Activated naive CD4-positive, alpha-beta T cell treated with anti-CD3 and anti-CD28 coated beads, Interleukin-2, amount 50 U/mL, for 24 hours (primary cell): ENCODE measurements around the gene RRP8.
A peak's percentile ranks its signal among the peaks of the same experiment; 100 is the strongest.

Experiments used
- H3K27ac Mint-ChIP-seq: one replicate; pipeline ENCODE4 v1.8.0; 2021; ENCODE audit warnings: mild to moderate bottlenecking, mixed read lengths
- H3K27me3 Mint-ChIP-seq: one replicate; pipeline ENCODE4 v1.8.0; 2021; ENCODE audit warnings: mixed read lengths
- H3K36me3 Mint-ChIP-seq: one replicate; pipeline ENCODE4 v1.8.0; 2021; ENCODE audit warnings: mixed read lengths
- H3K4me1 Mint-ChIP-seq: one replicate; pipeline ENCODE4 v1.8.0; 2021; ENCODE audit warnings: mixed read lengths
- H3K4me3 Mint-ChIP-seq: one replicate; pipeline ENCODE4 v1.8.0; 2021; ENCODE audit warnings: mild to moderate bottlenecking, mixed read lengths
- H3K9me3 Mint-ChIP-seq: one replicate; pipeline ENCODE4 v1.8.0; 2021; ENCODE audit warnings: mixed read lengths

The RRP8 gene

DNA sequence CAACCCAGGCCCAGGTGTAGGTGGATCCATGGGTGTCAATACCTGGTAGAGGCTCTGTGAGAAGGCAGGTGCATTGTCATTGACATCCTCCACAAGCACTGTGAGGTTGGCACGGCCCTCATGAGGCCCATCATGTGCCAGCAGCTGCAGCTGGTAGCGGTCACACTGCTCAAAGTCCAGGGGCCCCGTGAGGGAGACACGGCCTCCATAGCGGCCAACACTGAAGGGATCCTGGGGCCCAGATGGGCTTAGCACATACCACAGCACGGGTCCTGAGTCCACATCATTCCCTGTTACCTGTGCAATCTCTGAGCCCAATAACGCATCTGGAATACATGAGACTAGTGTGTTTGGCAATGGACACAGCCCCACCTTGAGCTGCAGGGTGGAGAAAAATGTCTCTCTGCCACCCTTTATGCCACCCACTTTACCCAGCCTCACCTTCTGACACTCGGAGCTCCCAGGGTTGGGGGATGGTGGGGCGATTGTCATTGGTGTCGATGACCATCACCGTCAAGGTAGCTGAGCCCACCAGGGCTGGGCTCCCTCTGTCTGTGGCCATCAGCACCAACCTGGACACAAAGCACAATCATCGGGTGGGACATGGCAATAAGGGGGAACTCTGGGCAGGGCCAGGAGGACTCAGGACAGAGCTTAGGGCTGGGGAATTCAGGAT, 21.9 kb upstream of the RRP8 start:
- no peak overlapping the region for H3K27ac Mint-ChIP-seq
- H3K4me1 Mint-ChIP-seq: peaks cover 22% of the 10 kb centered on the region
- no peaks in the 10 kb centered on the region for H3K27me3 Mint-ChIP-seq
- H3K9me3 Mint-ChIP-seq: no peaks in the 10 kb centered on the region
- no peak overlapping the region for H3K4me3 Mint-ChIP-seq
- no peaks in the 10 kb centered on the region for H3K36me3 Mint-ChIP-seq

DNA sequence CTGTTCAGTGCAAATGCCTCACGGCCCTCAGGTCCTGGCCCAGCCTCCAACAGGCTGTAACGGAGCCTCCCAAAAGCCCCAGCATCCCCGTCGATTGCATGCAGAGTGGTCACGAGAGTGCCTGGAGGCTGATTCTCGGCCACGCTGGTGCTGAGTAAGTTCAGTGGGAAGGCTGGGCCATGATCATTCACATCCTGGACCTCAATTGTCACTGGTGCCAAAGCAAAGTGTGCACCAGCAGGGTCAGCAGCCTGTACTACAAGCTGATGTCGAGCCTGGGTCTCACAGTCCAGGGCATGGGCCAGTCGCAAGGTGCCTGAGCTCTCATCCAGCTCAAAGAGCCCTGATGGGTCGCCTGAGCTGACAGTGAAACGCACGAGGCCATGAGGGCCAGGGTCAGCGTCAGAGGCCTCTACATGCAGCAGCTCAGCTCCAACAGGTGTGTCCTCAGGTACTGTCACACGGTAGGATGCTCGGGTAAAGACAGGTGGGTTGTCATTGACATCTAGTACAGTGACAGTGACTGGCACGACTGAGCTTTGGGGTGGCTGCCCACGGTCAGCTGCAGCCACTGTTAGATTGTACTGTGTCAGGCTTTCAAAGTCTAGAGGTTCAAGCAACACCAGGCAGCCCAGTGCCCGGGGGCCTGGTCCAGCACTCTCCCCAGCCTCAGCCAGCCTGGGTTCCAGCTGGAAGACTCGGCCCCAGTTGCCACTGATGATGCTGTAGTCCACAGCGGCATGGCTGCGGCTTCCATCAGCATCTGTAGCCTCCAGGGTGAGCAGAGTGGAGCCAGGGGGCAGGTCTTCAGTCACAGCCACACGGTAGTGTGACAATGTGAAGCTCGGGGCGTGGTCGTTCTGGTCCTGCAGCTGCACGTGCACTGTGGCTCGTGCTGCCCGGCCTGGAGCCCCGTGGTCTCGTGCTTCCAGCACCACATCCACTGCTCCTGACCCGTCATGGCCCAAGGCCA, 20.3 kb upstream of the RRP8 start:
- Mint-ChIP-seq H3K36me3 (no peaks in the 10 kb centered on the region), H3K4me1 (peaks cover 22% of the 10 kb centered on the region), H3K27ac (no peak overlapping the region), H3K4me3 (no peak overlapping the region), H3K27me3 (no peaks in the 10 kb centered on the region), H3K9me3 (no peaks in the 10 kb centered on the region)

- no peaks in the 10 kb centered on the region for H3K27me3 Mint-ChIP-seq
- no peaks in the 10 kb centered on the region for H3K9me3 Mint-ChIP-seq
- no peak overlapping the region for H3K27ac Mint-ChIP-seq
- H3K4me3 Mint-ChIP-seq: no peak overlapping the region
- H3K4me1 Mint-ChIP-seq: peaks cover 13% of the 10 kb centered on the region
- no peaks in the 10 kb centered on the region for H3K36me3 Mint-ChIP-seq
These were observed 19.1 kb upstream of the RRP8 start for GRCh38 chr11:6622261-6623171.

DNA sequence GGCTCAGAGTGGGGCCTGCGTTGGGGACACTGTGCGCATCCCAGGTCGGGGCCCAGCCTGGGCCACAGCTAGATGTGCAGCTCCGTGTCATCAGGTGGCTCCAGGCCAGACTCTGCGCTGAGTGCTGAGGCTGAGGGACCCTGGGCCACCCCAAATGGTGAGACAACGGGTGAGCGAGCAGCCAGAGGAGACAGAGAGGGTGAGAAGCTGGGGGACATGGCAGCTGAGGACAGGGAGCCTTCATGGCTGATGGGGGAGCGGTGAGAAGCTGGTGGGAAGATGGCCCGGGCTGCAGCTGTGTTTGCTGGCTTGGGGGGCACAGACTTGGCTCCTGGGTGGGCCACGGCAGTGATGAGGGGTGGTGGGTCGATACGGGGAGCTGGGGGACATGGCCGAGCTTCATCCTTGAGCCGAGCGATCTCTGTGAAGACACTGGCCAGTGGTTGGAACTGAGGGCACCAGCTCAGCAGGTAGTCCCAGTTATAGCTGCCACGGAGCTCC, 18.3 kb upstream of the RRP8 start:
- no peak overlapping the region for H3K27ac Mint-ChIP-seq
- H3K4me1 Mint-ChIP-seq: peaks cover 6% of the 10 kb centered on the region
- no peaks in the 10 kb centered on the region for H3K9me3 Mint-ChIP-seq
- H3K4me3 Mint-ChIP-seq: no peak overlapping the region
- no peaks in the 10 kb centered on the region for H3K27me3 Mint-ChIP-seq
- no peaks in the 10 kb centered on the region for H3K36me3 Mint-ChIP-seq

DNA sequence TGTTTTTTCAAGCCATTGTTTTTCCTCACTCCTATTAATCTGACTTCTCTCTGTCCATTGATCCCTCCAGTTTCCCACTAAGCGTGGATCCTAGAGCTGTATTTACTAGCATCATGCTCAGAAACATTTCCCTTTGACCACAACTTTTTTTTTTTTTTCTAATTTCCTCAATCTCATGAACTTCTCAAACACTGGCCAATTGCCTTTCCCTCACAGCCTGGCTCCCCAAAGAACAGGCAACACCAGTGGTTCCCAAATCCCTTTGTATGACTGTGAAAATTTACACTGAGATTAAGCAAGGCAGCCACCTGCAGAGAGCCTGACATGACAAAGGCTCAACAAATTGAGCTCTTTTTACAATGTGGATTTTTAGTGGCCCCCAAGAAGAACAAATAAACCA, 17.2 kb upstream of the RRP8 start:
- Mint-ChIP-seq H3K4me1 (peaks cover 11% of the 10 kb centered on the region), H3K27ac (no peak overlapping the region), H3K36me3 (peaks cover 4% of the 10 kb centered on the region), H3K27me3 (no peaks in the 10 kb centered on the region), H3K9me3 (no peaks in the 10 kb centered on the region), H3K4me3 (no peak overlapping the region)

DNA sequence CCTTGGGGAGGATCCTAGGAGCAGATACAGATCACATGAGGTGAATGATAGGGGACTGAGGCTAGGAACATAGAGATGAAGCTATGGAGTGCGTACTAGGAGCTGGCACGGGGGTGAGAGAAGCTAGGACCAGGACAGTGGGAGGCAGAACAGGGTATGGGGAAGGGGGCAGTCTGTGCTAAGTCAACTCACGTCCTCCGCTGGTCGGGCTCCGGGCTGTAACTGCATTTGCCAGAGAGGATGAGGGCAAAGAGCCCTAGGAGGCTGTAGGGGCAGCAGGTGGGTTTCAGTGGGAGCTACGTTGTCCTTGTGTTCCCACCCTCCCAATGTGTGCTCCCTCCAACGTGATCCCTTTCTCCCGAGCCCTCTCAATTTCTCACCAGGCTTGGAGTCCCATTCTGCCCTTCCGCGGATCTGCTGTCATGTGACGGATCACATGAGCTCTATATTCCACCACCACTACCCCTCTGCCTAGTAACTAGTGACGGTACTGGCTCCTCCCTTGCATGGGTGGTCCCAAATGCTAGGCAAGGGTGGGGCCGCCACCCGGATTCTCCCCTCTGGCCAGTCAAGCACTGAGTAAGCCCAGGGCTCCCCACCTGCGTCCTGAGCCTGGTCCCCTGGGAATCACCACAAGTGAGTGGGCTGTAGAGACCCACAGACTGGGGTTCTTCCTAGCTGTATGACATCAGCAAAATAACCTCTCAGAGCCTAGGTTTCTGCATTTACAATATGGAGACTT, 15.8 kb upstream of the RRP8 start, which contains the start of gene TPP1:
TPP1 (minus strand) TSS at position 419 of the 742 bp plus-strand sequence; CDS start at position 397, 22 bp downstream.
- H3K36me3 Mint-ChIP-seq: peaks cover 8% of the 10 kb centered on the region
- no peaks in the 10 kb centered on the region for H3K27me3 Mint-ChIP-seq
- H3K9me3 Mint-ChIP-seq: no peaks in the 10 kb centered on the region
- no peak within 1 kb of the TSS for H3K27ac Mint-ChIP-seq
- no peak within 1 kb of the TSS for H3K4me3 Mint-ChIP-seq
- H3K4me1 Mint-ChIP-seq: peaks cover 11% of the 10 kb centered on the region

GRCh38 chr11:6618117-6619003, 14.9 kb upstream of the RRP8 start:
- Mint-ChIP-seq H3K36me3 (peaks cover 8% of the 10 kb centered on the region), H3K27me3 (no peaks in the 10 kb centered on the region), H3K9me3 (no peaks in the 10 kb centered on the region), H3K4me1 (peaks cover 11% of the 10 kb centered on the region), H3K27ac (no peak overlapping the region), H3K4me3 (no peak overlapping the region)

DNA sequence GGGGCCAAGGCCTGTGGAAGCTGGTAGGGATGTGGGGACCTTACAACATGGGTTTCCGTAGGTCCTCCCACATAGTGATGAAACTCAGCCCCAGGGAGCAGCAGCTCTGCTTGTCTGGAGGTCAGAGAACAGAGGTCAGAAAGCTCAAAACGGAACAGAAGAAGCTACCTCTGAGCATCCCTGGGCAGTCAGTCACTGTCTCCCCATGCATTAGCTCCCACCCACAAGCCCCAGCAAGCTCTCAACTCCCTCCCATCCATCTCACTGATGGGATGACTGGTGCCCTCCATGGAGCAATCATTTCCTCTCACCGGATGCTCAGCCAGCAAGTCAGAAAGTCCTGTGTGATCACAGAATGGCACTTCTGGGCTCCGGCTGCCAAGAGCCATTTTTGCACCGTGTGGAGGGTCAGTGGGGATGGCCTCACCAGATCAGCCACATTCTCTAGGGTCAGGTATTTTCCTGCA, 13.9 kb upstream of the RRP8 start:
- H3K9me3 Mint-ChIP-seq: no peaks in the 10 kb centered on the region
- peaks cover 11% of the 10 kb centered on the region for H3K4me1 Mint-ChIP-seq
- H3K27me3 Mint-ChIP-seq: no peaks in the 10 kb centered on the region
- H3K4me3 Mint-ChIP-seq: no peak overlapping the region
- peaks cover 8% of the 10 kb centered on the region for H3K36me3 Mint-ChIP-seq
- H3K27ac Mint-ChIP-seq: no peak overlapping the region

DNA sequence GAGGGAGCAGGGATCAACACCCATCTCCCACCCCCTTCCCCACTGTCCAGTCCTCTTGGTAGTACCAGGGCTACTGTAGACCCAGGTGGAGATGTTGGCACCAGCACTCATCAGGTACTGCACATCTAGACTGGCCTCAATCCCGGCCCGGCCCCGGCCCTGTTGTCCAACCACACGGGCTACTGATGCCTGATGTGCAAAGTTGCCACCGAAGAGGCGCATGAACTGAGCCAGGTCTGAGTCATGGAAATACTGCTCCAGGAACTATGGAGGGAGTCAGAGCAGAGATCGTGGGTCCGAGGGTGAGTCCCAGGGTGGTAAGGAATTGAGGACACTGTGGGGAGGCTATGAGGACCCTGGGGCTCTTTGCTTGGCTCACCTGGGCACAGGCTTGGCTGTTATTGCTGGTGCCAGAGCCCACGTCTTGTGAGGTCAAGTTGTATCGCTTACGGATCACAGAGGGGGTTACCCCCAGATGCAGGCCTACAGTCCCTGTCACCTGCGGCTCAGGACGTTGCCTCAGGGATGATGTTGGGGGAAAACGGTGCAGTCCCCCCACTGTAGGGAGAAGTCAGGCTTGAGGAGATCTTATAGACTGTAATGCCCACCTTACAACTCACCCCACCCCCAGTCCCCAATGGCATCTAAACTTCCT, 13.3 kb upstream of the RRP8 start:
- H3K27ac Mint-ChIP-seq: no peak overlapping the region
- H3K36me3 Mint-ChIP-seq: peaks cover 8% of the 10 kb centered on the region

GRCh38 chr11:6615882-6616585, 12.6 kb upstream of the RRP8 start:
- Mint-ChIP-seq H3K4me3 (no peak overlapping the region), H3K27me3 (no peaks in the 10 kb centered on the region), H3K4me1 (peaks cover 17% of the 10 kb centered on the region), H3K36me3 (peaks cover 11% of the 10 kb centered on the region), H3K27ac (no peak overlapping the region), H3K9me3 (no peaks in the 10 kb centered on the region)

More for the DNA sequence above, 13.3 kb upstream of the RRP8 start:
- Mint-ChIP-seq H3K4me3 (peak overlapping the region; percentile 17), H3K4me1 (peaks cover 11% of the 10 kb centered on the region), H3K9me3 (no peaks in the 10 kb centered on the region), H3K27me3 (no peaks in the 10 kb centered on the region)

- no peak overlapping the region for H3K27ac Mint-ChIP-seq
These were observed 11.6 kb upstream of the RRP8 start for GRCh38 chr11:6615046-6615445.

DNA sequence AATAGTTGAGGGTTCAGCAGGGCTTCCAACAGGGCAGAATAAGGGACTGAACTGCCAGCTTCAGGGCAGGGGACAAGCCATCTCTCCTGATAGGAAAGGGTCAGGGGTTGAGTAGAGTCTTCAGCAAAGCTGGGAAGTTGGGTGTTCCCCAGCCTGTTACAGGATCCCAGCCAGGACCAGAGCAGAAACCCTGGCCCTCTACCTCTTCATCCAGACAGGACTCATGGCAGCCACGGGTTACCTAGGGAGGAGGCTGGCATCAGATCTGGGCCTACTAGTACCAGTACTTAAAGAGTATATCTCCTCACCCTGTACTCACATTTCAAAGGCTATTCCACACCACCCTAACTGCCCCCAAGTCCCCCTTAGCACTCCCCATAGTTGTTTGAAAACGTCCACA, 11.0 kb upstream of the RRP8 start:
- peaks cover 17% of the 10 kb centered on the region for H3K36me3 Mint-ChIP-seq
- no peak overlapping the region for H3K27ac Mint-ChIP-seq
- peaks cover 30% of the 10 kb centered on the region for H3K4me1 Mint-ChIP-seq
- no peak overlapping the region for H3K4me3 Mint-ChIP-seq
- no peaks in the 10 kb centered on the region for H3K9me3 Mint-ChIP-seq
- no peaks in the 10 kb centered on the region for H3K27me3 Mint-ChIP-seq

More at GRCh38 chr11:6615046-6615445, 11.6 kb upstream of the RRP8 start:
- H3K27me3 Mint-ChIP-seq: no peaks in the 10 kb centered on the region
- H3K4me3 Mint-ChIP-seq: no peak overlapping the region
- peaks cover 11% of the 10 kb centered on the region for H3K36me3 Mint-ChIP-seq
- H3K9me3 Mint-ChIP-seq: no peaks in the 10 kb centered on the region
- peaks cover 24% of the 10 kb centered on the region for H3K4me1 Mint-ChIP-seq

DNA sequence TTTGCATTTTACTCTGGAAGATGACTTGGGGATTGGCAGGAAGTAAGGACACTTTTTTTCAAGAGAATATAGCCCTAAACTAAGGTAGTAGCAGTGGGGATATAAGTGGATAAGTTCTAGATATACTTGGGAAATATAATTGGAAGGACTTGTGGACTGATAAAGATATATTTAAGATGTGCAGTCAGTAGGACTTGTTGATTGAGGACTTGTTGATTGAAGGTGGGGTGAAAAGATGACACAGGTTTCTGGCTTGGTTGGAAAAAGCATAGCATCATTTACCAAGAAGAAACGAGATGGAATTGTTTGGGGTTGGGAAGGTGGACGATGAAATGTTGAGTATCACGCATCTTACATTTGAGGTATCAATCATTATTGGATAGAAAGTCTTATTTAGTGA, 10.1 kb upstream of the RRP8 start:
- H3K4me1 Mint-ChIP-seq: peaks cover 37% of the 10 kb centered on the region
- H3K4me3 Mint-ChIP-seq: no peak overlapping the region
- H3K27ac Mint-ChIP-seq: no peak overlapping the region
- H3K36me3 Mint-ChIP-seq: peaks cover 18% of the 10 kb centered on the region
- no peaks in the 10 kb centered on the region for H3K27me3 Mint-ChIP-seq
- no peaks in the 10 kb centered on the region for H3K9me3 Mint-ChIP-seq
